Measurements from ENCODE around the gene STAT3. TPM values are rescaled to one million over a fixed set of nuclear protein-coding genes. Genes with fewer than 3 reads are reported as not detected.

STAT3 gene
- polyA plus RNA-seq, 1 of the 3 experiments (the other 2 are of a cell fraction) = 35.7 TPM

GRCh38 chr17:42347198-42347597 is 41.0 kb downstream of the STAT3 start:
- Histone ChIP-seq H3K36me3 (replicated peaks in 1 of 2; ENCODE audit: control insufficient read depth in 1 of 2, insufficient read depth in 2 of 2, low read length in 1 of 2) (peaks cover 11 to 32% of the 10 kb centered on the region in 2 experiments), H3K9me2 (no peaks in the 10 kb centered on the region), H3K9me3 (no peaks in the 10 kb centered on the region), H3K27me3 (ENCODE audit: insufficient read depth) (no peaks in the 10 kb centered on the region), H2AFZ (ENCODE audit: low read depth) (no peak overlapping the region), H3K9ac (no peak overlapping the region), H3K4me3 (ENCODE audit: low read depth in 2 of 2, low read length in 1 of 2) (no peak overlapping the region), H3K27ac (ENCODE audit: low read depth in 2 of 2, low read length in 1 of 2) (peak overlapping the region; percentile 20 to 86), H3F3A (replicated peaks; ENCODE audit: insufficient read depth) (peaks cover 25% of the 10 kb centered on the region), H4K20me1 (ENCODE audit: insufficient read depth) (peaks cover 57% of the 10 kb centered on the region), H3K79me2 (ENCODE audit: insufficient read depth) (peaks cover 56% of the 10 kb centered on the region), H3K4me2 (peak overlapping the region; percentile 19; the same call in 1 of the 2 replicates), H3K4me1 (ENCODE audit: control insufficient read depth in 1 of 2, insufficient read depth in 2 of 2, low read depth in 1 of 2, low read length in 1 of 2) (peaks cover 3 to 10% of the 10 kb centered on the region in 2 experiments; a peak in 2 of 4 replicates)
- peak; percentile 55; the same call in 1 of the 2 replicates for TF ChIP-seq POLR2AphosphoS5 (IDR thresholded peaks at IDR 0.05; ENCODE audit: low read depth, low read length)
- 0 out of 2 replicates have a peak, but pooled peaks have one; percentile 61 for TF ChIP-seq SIN3A (IDR thresholded peaks at IDR 0.05; ENCODE audit: borderline replicate concordance, low read depth, low read length)
- TF ChIP-seq, protein P1, sequence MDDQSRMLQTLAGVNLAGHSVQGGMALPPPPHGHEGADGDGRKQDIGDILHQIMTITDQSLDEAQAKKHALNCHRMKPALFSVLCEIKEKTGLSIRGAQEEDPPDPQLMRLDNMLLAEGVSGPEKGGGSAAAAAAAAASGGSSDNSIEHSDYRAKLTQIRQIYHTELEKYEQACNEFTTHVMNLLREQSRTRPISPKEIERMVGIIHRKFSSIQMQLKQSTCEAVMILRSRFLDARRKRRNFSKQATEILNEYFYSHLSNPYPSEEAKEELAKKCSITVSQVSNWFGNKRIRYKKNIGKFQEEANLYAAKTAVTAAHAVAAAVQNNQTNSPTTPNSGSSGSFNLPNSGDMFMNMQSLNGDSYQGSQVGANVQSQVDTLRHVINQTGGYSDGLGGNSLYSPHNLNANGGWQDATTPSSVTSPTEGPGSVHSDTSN (IDR thresholded peaks at IDR 0.05) = peak; percentile 76
- TF ChIP-seq NFIC (IDR thresholded peaks at IDR 0.05; ENCODE audit: borderline replicate concordance) = peak; percentile 98
- TF ChIP-seq NRF1 (IDR thresholded peaks at IDR 0.05; ENCODE audit: low read depth, low read length) = no peak
- peak; percentile 69; the same call in 1 of the 2 replicates for TF ChIP-seq TEAD4 (IDR thresholded peaks at IDR 0.05; ENCODE audit: borderline replicate concordance, insufficient read depth)
- peak; percentile 94 for TF ChIP-seq JUND (IDR thresholded peaks at IDR 0.05)
- TF ChIP-seq TCF12 (IDR thresholded peaks at IDR 0.05) = peak; percentile 93
- TF ChIP-seq TAF1 (IDR thresholded peaks at IDR 0.05; ENCODE audit: borderline replicate concordance, low read depth, low read length) = no peak
- no peak for TF ChIP-seq RFX5 (IDR thresholded peaks at IDR 0.05; ENCODE audit: low read length)
- peak; percentile 69 for TF ChIP-seq RXRA (IDR thresholded peaks at IDR 0.05; ENCODE audit: borderline replicate concordance, low read depth)
- TF ChIP-seq, protein P2, sequence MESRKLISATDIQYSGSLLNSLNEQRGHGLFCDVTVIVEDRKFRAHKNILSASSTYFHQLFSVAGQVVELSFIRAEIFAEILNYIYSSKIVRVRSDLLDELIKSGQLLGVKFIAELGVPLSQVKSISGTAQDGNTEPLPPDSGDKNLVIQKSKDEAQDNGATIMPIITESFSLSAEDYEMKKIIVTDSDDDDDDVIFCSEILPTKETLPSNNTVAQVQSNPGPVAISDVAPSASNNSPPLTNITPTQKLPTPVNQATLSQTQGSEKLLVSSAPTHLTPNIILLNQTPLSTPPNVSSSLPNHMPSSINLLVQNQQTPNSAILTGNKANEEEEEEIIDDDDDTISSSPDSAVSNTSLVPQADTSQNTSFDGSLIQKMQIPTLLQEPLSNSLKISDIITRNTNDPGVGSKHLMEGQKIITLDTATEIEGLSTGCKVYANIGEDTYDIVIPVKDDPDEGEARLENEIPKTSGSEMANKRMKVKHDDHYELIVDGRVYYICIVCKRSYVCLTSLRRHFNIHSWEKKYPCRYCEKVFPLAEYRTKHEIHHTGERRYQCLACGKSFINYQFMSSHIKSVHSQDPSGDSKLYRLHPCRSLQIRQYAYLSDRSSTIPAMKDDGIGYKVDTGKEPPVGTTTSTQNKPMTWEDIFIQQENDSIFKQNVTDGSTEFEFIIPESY (IDR thresholded peaks at IDR 0.05; ENCODE audit: borderline replicate concordance, low read depth) = 0 out of 2 replicates have a peak, but pooled peaks have one; percentile 28
- TF ChIP-seq REST (IDR thresholded peaks at IDR 0.05; ENCODE audit: low read depth, low read length) = no peak
- TF ChIP-seq EZH2phosphoT487 (IDR thresholded peaks at IDR 0.05; ENCODE audit: borderline replicate concordance, low read depth) = no peak
- 0 out of 2 replicates have a peak, but pooled peaks have one; percentile 20 for TF ChIP-seq GATA2 (CRISPR knock-in tag; IDR thresholded peaks at IDR 0.05)
- peak; percentile 58 to 81; a peak in 2 of 4 replicates for TF ChIP-seq EP300 (IDR thresholded peaks at IDR 0.05; ENCODE audit: borderline replicate concordance in 1 of 2, low read depth in 1 of 2, low read length in 1 of 2)
- peak; percentile 91 for TF ChIP-seq FOSL2 (IDR thresholded peaks at IDR 0.05; ENCODE audit: borderline replicate concordance, low read depth)
- TF ChIP-seq MEF2A (IDR thresholded peaks at IDR 0.05; ENCODE audit: borderline replicate concordance, low read depth) = 0 out of 2 replicates have a peak, but pooled peaks have one; percentile 39
- DNase-seq = peak; percentile 27
- ChIA-PET POLR2A (no interaction called here), CTCF (no interaction called here)
